ENCODE measurements around the gene AIMP1. TPM values are rescaled to one million over a fixed set of nuclear protein-coding genes. Genes with fewer than 3 reads are reported as not detected.
A peak's percentile ranks its signal among the peaks of the same experiment; 100 is the strongest.
"Not testable (repeated sequence)": the region's sequence is repeated elsewhere in the genome, so short reads cannot be mapped to it uniquely, and the experiment has no call there.

The AIMP1 gene
- total RNA-seq, 2 donors from 2014 or later = 40.6 to 50.8 TPM

GRCh38 chr4:106305435-106306055 lies 10.8 kb upstream of the AIMP1 start:
- DNase-seq (no peak), ATAC-seq (no peak)
- intact Hi-C loops (cut with DNase I, micrococcal nuclease) = no loop called here

- no peak for ATAC-seq
- no peak for DNase-seq
- intact Hi-C loops (cut with DNase I, micrococcal nuclease) = no loop called here
Observed at GRCh38 chr4:106306561-106306960, 9.8 kb upstream of the AIMP1 start.

- DNase-seq = no peak
- intact Hi-C loops (cut with DNase I, micrococcal nuclease) = no loop called here
- ATAC-seq = no peak
Observed at GRCh38 chr4:106312377-106312776, 4.0 kb upstream of the AIMP1 start.

GRCh38 chr4:106312997-106313522 lies 3.3 kb upstream of the AIMP1 start:
- no peak for ATAC-seq
- no peak for DNase-seq
- intact Hi-C loops (cut with DNase I, micrococcal nuclease) = no loop called here

- ATAC-seq = no peak
- DNase-seq = no peak
- intact Hi-C loops (cut with DNase I, micrococcal nuclease) = no loop called here
Observed at GRCh38 chr4:106314960-106315359, 1.4 kb upstream of the AIMP1 start.

GRCh38 chr4:106315476-106315967 lies 828 bp upstream of the AIMP1 start:
- DNase-seq (no peak), ATAC-seq (peak; percentile 35)
- intact Hi-C loops (cut with DNase I, micrococcal nuclease) = no loop called here

GRCh38 chr4:106316773-106317409 lies 541 bp downstream of the AIMP1 start:
- intact Hi-C loops (cut with DNase I, micrococcal nuclease) = no loop called here
- DNase-seq (no peak), ATAC-seq (no peak)

GRCh38 chr4:106317815-106318214 lies 1.5 kb downstream of the AIMP1 start:
- no peak for DNase-seq
- intact Hi-C loops (cut with DNase I, micrococcal nuclease) = no loop called here
- no peak for ATAC-seq

- ATAC-seq = no peak
- DNase-seq = no peak
- intact Hi-C loops (cut with DNase I, micrococcal nuclease) = no loop called here
Observed at GRCh38 chr4:106318511-106318910, 2.2 kb downstream of the AIMP1 start.

- intact Hi-C loops (cut with DNase I, micrococcal nuclease) = no loop called here
- DNase-seq (no peak), ATAC-seq (no peak)
Observed at GRCh38 chr4:106320235-106320634, 3.9 kb downstream of the AIMP1 start.

- intact Hi-C loops (cut with DNase I, micrococcal nuclease); DNase-seq; ATAC-seq: not testable (repeated sequence)
Observed at GRCh38 chr4:106321168-106321567, 4.8 kb downstream of the AIMP1 start.

- DNase-seq; intact Hi-C loops (cut with DNase I, micrococcal nuclease); ATAC-seq: not testable (repeated sequence)
Observed at GRCh38 chr4:106321814-106322213, 5.5 kb downstream of the AIMP1 start.

GRCh38 chr4:106323119-106323518 lies 6.8 kb downstream of the AIMP1 start:
- intact Hi-C loops (cut with DNase I, micrococcal nuclease) = no loop called here
- ATAC-seq = no peak
- no peak for DNase-seq

GRCh38 chr4:106325800-106326199 lies 9.4 kb downstream of the AIMP1 start:
- intact Hi-C loops (cut with DNase I, micrococcal nuclease) = no loop called here
- ATAC-seq = no peak
- DNase-seq = no peak

GRCh38 chr4:106329041-106329618 lies 12.8 kb downstream of the AIMP1 start:
- ATAC-seq = peak; percentile 75
- no peak for DNase-seq
- intact Hi-C loops (cut with DNase I, micrococcal nuclease) = no loop called here

- no peak for DNase-seq
- intact Hi-C loops (cut with DNase I, micrococcal nuclease) = no loop called here
- peak; percentile 51 for ATAC-seq
Observed at GRCh38 chr4:106333186-106333585, 16.8 kb downstream of the AIMP1 start.

- intact Hi-C loops (cut with DNase I, micrococcal nuclease) = no loop called here
- ATAC-seq (no peak), DNase-seq (no peak)
Observed at GRCh38 chr4:106334741-106335470, 18.6 kb downstream of the AIMP1 start.

- no peak for ATAC-seq
- DNase-seq = no peak
- intact Hi-C loops (cut with DNase I, micrococcal nuclease) = no loop called here
Observed at GRCh38 chr4:106336618-106337017, 20.3 kb downstream of the AIMP1 start.

GRCh38 chr4:106337916-106338315 lies 21.6 kb downstream of the AIMP1 start:
- intact Hi-C loops (cut with DNase I, micrococcal nuclease) = no loop called here
- ATAC-seq = no peak
- no peak for DNase-seq

All from left colon (tissue), 2 donors.